ENCODE results near the gene APOL3. TPM values are rescaled to one million over a fixed set of nuclear protein-coding genes. Genes with fewer than 3 reads are reported as not detected.
A peak's percentile ranks its signal among the peaks of the same experiment; 100 is the strongest.
"Not testable (repeated sequence)": the region's sequence is repeated elsewhere in the genome, so short reads cannot be mapped to it uniquely, and the experiment has no call there.

Gene APOL3
- total RNA-seq, 1 donor from 2014 or later, result 1.7 TPM

GRCh38 chr22:36136988-36137387 lies 23.6 kb downstream of the APOL3 start:
- DNase-seq (ENCODE audit: low read depth), result peak; percentile 28

GRCh38 chr22:36136475-36136874 lies 24.1 kb downstream of the APOL3 start:
- DNase-seq (ENCODE audit: low read depth), result peak; percentile 15

- DNase-seq (ENCODE audit: low read depth), result no peak
Measured at GRCh38 chr22:36135306-36135980, 25.1 kb downstream of the APOL3 start.

DNA sequence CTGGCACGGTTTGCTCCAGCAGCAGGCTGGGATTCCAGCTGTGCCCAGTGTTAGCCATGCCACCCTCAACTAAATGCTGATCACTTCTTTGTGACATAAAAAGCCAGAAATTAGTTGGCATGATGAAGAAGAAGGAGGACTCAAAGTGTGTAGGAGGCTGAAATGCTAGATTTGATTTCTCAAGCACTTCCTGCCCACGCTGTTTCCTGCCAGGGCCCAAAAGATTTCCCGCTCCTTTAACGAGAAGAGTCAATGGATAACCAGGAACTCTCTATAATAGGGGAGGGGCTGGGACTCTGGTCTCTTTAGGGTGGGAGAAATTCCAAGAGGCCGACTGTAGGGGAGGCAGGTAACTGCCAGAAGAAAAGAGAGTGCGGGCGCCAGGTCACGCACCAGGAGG lies 26.4 kb downstream of the APOL3 start:
- no peak for DNase-seq (ENCODE audit: low read depth)

- DNase-seq (ENCODE audit: low read depth), result no peak
Measured at GRCh38 chr22:36131907-36132306, 28.6 kb downstream of the APOL3 start.

DNA sequence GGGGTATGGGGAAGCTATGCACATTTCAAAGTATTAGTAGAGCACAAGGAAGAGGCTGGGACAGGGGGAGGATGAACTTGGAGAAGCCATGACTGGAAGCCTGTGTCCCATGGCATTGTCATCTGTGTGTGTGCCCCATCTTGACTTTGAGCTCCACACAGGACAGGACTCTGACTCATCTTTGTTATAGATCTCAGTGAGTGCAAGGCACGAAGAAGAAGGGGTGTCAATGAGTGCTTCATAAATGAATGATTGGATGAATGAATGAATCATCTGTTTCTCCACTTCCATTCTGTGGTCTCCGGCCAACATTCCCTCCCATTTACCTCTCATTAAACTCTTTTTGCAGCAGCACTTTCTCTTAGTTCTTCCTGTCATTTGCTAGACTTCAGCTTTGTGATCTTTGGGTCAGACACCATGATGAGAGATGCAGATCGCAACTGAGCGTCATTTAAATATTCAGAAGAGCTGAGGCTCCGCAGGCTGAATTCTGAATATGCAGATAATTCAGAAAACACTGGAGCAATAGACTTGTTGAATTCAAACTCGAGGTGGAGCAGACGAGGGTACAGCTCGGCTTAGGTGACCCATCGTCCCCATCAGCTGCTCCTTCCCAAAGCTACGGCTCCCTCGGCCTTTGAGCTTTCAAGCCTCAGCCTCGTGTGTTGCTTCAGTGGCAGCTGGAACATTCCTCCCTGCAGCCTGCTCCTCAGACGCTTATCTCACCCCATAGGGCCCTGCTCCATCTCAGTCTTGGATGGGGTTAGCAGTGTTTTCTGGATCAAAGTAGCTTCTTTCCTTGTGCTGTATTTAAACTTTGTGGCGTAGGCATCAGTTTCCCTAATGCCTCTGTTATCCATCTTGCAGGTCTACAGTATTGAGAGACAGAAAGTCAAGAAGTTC lies 30.8 kb downstream of the APOL3 start:
- no peak for DNase-seq (ENCODE audit: low read depth)

GRCh38 chr22:36129071-36129470 lies 31.5 kb downstream of the APOL3 start:
- no peak for DNase-seq (ENCODE audit: low read depth)

DNA sequence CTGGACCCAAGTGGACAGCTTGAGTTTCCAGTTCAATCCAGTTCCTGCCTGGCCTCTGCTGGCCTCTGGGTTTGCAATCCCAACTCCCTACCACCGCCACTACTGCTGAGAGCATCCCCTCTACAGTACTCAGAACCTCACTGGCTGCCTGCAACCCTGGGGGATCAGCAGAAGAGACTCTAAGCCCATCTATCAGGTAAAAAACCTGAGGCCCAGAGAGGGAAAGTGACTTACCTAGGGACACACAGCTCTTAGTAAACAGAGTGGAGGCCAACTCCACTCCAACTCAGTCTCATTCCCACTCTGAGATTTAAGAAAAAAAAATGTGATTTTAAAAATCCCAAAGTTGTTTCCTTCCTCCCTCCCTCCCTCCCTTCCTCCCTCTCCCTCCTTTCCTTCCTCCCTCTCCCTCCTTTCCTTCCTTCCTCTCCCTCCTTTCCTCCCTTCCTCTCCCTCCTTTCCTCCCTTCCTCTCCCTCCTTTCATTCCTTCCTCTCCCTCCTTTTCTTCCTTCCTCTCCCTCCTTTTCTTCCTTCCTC lies 34.5 kb downstream of the APOL3 start:
- DNase-seq (ENCODE audit: low read depth), result no peak

DNA sequence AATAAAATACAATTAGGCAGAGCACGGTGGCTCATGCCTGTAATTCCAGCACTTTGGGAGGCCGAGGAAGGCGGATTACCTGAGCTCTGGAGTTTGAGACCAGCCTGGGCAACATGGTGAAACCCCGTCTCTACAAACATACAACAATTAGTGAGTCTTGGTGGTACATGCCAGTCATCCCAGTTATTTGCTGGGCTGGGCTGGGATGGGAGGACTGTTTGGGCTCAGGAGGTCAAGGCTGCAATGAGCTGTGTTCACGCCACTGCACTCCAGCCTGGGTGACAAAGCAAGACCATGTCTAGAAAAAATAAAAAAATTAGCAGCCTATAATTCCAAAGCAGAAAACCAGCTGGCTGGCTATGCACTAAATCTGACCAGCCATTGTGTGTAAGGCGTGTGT lies 35.1 kb downstream of the APOL3 start:
- DNase-seq (ENCODE audit: low read depth), result no peak

- no peak for DNase-seq (ENCODE audit: low read depth)
Measured at GRCh38 chr22:36124666-36125065, 35.9 kb downstream of the APOL3 start.

GRCh38 chr22:36123673-36124630 lies 36.6 kb downstream of the APOL3 start:
- peak; percentile 92 for DNase-seq (ENCODE audit: low read depth)

GRCh38 chr22:36120621-36121351 lies 39.8 kb downstream of the APOL3 start:
- DNase-seq (ENCODE audit: low read depth), result not testable (repeated sequence)

DNA sequence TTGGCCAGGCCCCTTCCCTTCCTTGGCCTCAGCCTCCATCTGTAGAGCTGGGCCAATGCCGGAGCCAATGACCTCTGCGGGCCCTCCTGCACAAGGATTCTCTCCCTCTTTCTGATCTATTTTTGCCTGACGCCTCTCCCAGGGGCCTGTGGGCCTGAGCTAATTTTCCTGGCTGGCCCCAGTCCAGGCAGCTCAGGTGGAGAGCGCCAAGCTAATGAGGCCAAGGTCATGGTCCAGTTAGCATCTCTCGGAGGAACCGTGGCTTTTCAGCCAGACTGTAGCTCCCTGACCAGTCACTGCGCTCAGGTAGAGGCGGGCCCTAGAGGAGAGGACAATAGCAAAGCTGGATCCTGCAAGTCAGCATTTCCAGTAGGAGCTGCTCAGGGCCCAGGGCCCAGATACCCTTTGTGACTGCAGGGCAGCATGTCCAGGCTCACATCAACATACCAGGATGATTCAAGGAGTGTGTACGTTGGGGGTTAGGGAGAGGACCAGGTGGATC lies 43.5 kb downstream of the APOL3 start:
- DNase-seq (ENCODE audit: low read depth), result no peak

GRCh38 chr22:36116127-36116526 lies 44.4 kb downstream of the APOL3 start:
- DNase-seq (ENCODE audit: low read depth), result no peak

GRCh38 chr22:36113121-36113520 lies 47.4 kb downstream of the APOL3 start:
- no peak for DNase-seq (ENCODE audit: low read depth)

- no peak for DNase-seq (ENCODE audit: low read depth)
Measured at GRCh38 chr22:36111316-36111715, 49.2 kb downstream of the APOL3 start.

GRCh38 chr22:36110306-36110881 lies 50.2 kb downstream of the APOL3 start:
- DNase-seq (ENCODE audit: low read depth), result no peak

GRCh38 chr22:36107436-36107835 lies 53.1 kb downstream of the APOL3 start:
- no peak for DNase-seq (ENCODE audit: low read depth)

DNA sequence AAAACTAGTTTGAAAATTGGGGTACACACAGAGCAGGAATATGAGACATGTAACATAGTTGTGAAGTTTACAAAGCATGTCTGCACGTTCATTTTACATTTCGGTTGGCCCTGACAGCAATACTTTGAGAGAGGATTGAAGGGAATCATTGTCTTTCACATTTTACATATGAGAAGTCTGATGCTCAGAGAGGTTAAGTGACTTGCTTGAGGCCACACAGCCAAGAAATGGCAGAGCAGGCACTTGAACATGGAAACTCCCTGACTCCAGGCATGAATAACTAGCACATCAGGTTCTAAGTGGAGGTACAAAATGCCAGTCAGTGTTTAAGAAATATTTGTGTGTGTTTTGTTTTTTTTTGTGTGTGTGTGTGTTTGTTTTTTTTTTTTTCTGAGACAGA lies 53.6 kb downstream of the APOL3 start:
- no peak for DNase-seq (ENCODE audit: low read depth)

DNA sequence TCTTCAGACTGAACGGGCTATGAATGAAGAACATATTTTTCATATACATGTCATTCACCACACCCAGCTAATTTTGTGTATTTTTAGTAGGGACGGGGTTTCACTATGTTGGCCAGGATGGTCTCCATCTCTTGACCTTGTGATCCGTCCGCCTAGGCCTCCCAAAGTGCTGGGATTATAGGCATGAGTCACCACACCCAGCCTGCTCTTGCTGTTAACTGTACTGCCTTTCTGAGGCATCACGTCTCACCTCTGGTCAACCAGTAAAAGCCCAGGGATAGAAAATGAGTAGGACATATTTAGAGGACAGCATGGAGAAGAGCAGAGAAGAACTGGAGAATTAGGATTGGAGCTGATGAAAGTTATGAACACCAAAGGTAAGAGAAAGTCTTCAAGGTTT lies 55.6 kb downstream of the APOL3 start:
- DNase-seq (ENCODE audit: low read depth), result no peak
